Midbrain (tissue), 1 donor: Measurements from ENCODE around the gene COL6A1.
"Not testable (repeated sequence)": the region's sequence is repeated elsewhere in the genome, so short reads cannot be mapped to it uniquely, and the experiment has no call there.

Experiments
- DNase-seq: peaks from one replicate; lab custom pipeline; 2025; lab: John Stamatoyannopoulos, UW

Gene COL6A1

GRCh38 chr21:45947296-45947695 is 34.3 kb upstream of the COL6A1 start:
- no peak for DNase-seq

GRCh38 chr21:45947716-45948255 is 33.8 kb upstream of the COL6A1 start:
- DNase-seq: no peak

- no peak for DNase-seq
These were observed 32.9 kb upstream of the COL6A1 start for GRCh38 chr21:45948576-45949141.

- no peak for DNase-seq
These were observed 31.4 kb upstream of the COL6A1 start for GRCh38 chr21:45949928-45950739.

GRCh38 chr21:45950740-45951515 is 30.6 kb upstream of the COL6A1 start:
- no peak for DNase-seq

- DNase-seq: no peak
These were observed 29.9 kb upstream of the COL6A1 start for GRCh38 chr21:45951676-45952075.

- DNase-seq: not testable (repeated sequence)
These were observed 29.0 kb upstream of the COL6A1 start for GRCh38 chr21:45952527-45952926.

- DNase-seq: no peak
These were observed 28.6 kb upstream of the COL6A1 start for GRCh38 chr21:45952974-45953373.

- DNase-seq: no peak
These were observed 27.3 kb upstream of the COL6A1 start for GRCh38 chr21:45954261-45954660.

- DNase-seq: no peak
These were observed 26.6 kb upstream of the COL6A1 start for GRCh38 chr21:45954921-45955320.

- no peak for DNase-seq
These were observed 24.0 kb upstream of the COL6A1 start for GRCh38 chr21:45957551-45957950.

GRCh38 chr21:45957981-45958600 is 23.5 kb upstream of the COL6A1 start:
- DNase-seq: no peak

- DNase-seq: no peak
These were observed 22.4 kb upstream of the COL6A1 start for GRCh38 chr21:45959182-45959581.

- no peak for DNase-seq
These were observed 21.7 kb upstream of the COL6A1 start for GRCh38 chr21:45959779-45960390.

- not testable (repeated sequence) for DNase-seq
These were observed 20.2 kb upstream of the COL6A1 start for GRCh38 chr21:45961408-45961807.

GRCh38 chr21:45962531-45963231 is 18.9 kb upstream of the COL6A1 start:
- DNase-seq: no peak

GRCh38 chr21:45963232-45963570 is 18.4 kb upstream of the COL6A1 start:
- no peak for DNase-seq

- DNase-seq: no peak
These were observed 16.9 kb upstream of the COL6A1 start for GRCh38 chr21:45964649-45965048.

GRCh38 chr21:45965084-45965809 is 16.3 kb upstream of the COL6A1 start:
- no peak for DNase-seq

GRCh38 chr21:45966791-45967394 is 14.7 kb upstream of the COL6A1 start:
- DNase-seq: no peak
